HG02588 (cell line): ENCODE measurements around the gene CD1C.
"Not testable (repeated sequence)": the region's sequence is repeated elsewhere in the genome, so short reads cannot be mapped to it uniquely, and the experiment has no call there.

Experiments used
- ATAC-seq: cut with Tn5 transposase; IDR thresholded peaks from one replicate; pipeline ENCODE4 v1.9.1; 2021; ENCODE audit warnings: mild to moderate bottlenecking, moderate library complexity; ENCODE audit not compliant: unreplicated experiment

CD1C gene

DNA sequence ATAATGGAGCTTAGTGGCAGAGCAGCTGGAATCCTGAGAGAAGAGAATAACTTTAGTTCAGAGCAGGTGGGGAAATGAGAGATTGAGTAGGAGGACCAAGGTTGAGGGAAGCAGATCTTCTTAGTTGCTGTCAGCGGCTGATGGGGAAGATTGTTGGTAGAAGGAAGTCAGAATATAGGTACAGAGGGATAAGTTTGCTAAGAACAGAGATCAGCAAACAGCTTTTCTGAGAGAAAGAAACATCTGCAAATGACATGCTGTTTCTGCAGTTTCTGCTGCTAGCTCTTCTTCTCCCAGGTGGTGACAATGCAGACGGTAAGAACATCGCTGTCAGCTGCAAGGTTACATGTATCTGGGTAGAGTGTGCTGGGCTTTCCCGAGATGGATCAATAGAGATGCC is at the start of gene CD1C:
Gene CD1C, plus strand, starts transcription at position 113 of the 400 bp plus-strand sequence. Its CDS starts 142 bp downstream, at position 255.
- ATAC-seq: no peak

DNA sequence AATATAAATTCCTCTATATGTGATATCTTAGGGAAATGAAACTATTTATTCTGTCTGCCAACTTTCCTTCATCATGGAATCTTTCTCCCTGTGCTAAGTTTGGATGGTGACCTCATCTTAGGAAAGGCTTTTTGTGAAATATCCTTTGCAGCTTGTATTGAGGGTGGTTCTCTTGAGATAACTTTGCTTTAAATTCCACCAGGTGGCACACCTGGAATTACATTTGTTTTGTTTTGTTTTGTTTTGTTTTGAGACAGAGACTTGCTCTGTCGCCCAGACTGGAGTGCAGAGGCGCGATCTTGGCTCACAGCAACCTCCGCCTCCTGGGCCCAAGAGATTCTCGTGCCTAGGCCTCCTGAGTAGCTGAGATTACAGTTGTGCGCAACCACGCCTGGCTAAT is 43.1 kb upstream of the CD1C start:
- ATAC-seq: no peak

DNA sequence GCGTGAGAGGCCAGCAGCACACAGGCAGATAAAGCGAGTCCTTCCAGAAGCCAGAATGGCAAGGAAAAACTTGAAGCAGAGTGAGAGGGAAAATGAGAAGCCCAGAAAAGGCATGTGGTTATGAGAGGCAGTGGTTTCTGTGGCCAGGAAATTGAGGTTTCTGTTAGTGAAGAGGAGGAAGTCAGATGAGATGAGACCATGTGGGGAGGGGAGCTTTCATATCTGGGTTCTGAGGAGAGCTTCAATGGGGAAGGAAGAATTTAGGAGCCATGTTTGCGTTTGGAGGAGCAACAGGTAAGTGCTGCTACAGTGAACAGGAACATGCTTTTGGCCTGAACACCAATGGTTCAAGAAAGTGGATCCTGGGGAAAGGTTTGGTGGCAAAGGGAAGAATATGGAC is 41.6 kb upstream of the CD1C start:
- ATAC-seq: no peak

DNA sequence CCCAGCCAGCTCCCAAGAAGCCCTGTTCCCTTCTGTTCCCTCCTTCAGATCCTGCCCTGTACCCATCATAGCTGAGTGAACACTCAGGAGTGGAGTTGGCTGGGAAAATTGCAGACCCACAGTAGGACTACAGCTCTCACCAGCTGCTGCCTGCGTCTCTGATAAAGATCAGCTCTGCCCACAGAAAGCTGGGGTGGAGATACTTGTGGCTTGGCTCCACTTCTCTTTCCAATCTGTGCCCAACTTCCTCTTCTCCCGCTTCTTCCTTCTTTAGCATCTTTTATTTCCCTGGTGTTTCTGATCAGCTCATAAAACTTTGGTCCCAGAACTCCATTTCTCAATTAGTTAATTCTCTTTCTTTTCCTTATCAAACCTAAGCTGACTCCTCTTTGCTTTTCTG is 41.0 kb upstream of the CD1C start:
- ATAC-seq: no peak

DNA sequence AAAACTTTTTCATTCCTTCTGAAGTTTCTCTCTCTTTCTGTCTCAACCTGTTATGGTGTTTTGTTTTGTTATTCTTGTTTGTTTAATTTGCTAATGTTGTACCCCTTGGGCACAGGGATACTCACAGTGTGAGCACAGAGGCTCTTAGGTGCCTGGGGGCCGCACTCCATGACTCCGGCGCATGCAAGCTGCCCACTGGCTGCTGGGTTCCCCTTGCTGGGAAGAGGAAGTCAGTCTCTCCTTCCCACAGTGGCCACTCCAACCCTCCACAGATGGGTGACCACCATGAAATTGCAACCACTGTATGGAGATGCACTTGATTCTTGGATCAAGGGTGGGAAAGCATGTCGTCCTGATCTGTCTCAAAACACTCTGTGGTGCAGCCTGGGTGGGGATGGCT is 40.1 kb upstream of the CD1C start:
- ATAC-seq: no peak

DNA sequence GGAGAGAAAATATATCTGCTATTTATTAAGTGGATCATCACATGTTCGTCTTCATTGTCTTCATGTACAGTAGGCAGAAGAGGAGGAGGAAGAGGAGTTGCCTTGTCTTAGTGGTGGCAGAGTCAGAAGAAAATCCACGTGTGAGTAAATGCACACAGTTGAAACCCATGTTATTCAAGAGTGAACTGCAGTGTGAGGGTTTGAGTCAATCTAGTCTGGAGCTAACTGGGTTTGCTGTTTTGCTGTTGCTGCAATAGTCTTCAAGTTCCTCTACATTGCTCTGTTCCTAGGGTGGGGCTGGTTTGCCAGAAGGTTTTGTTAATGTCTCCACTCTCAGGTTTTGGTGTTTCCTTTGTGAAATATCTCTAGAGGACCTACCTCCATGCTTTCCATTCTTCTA is 38.6 kb upstream of the CD1C start:
- ATAC-seq: no peak

DNA sequence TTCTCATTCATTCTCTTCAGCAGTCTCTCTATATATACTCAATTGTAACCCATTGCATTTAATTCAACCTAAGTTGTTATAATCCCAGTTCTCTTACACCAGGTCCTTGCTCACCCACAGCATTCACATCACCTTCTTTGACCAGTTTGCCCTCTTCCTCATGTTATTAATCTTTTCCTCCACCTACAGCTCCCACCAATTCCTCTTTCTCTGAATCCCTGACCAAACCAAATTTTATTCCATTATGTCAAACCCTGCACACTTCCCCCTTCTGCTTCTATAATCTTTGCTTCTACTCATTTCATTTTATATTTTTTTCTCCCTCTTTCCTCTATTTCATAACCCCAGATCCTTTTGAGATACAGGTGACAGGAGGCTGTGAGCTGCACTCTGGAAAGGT is 34.1 kb upstream of the CD1C start:
- no peak for ATAC-seq

DNA sequence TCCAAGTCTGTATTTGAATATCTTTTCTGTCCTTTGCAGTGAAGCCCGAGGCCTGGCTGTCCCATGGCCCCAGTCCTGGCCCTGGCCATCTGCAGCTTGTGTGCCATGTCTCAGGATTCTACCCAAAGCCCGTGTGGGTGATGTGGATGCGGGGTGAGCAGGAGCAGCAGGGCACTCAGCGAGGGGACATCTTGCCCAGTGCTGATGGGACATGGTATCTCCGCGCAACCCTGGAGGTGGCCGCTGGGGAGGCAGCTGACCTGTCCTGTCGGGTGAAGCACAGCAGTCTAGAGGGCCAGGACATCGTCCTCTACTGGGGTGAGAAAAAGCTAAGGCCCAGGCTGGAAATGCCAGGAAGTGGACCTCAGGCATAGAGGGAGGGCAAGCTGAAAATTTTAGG is 33.0 kb upstream of the CD1C start:
- ATAC-seq: not testable (repeated sequence)

DNA sequence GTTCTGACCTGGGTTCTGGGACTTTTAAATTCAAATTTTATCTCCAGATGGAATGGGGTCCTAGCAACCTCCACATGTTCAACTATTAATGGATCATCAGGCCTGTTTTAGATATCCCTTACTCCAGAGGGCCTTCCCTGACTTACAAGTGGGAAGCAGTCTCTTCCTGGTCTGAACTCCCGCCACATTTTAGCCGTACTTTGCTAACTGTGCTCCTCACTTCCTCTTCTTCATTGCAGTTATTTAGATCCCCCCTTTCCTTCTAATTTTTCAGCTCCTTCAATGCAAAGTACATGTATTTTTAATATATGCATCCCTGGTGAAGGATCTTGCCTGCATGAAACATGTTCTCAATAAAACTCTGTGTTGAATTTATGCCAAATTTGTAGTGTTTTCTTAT is 31.8 kb upstream of the CD1C start:
- ATAC-seq: no peak

DNA sequence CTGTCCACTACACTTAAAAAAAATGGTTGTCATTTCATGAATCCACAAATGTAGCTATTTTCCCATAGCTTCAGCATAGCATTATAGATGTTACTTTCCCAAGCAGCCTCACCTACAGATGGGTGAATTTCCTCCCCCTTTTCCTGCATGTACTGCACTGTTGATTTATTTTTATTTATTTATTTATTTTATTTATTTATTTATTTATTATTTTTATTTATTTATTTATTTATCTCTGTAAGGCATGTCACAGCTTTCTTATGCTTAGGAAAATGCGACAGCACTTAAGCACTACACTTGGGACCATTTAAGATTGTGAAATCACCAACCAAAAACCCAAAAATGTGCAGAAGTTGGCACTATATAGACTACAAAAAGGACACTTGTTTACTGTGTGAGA is 30.6 kb upstream of the CD1C start:
- ATAC-seq: no peak

DNA sequence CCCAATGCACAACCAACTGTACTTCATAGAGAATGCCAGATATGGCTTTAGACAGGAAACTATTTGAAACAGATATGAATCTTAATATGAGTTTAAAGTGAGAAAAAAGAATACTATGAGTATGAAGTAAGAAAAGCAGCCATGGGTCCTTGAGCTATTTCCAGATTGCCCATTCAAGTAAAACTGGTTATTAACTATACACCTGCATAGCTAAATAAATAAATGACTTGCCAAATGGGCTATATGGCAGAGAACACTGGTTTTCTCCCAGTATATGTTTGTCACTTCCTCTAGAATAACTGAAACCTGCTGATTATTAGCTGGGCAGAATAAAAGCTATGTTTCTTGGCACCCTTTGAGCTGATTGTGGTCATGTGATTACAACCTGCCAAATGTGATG is 17.0 kb upstream of the CD1C start:
- no peak for ATAC-seq

DNA sequence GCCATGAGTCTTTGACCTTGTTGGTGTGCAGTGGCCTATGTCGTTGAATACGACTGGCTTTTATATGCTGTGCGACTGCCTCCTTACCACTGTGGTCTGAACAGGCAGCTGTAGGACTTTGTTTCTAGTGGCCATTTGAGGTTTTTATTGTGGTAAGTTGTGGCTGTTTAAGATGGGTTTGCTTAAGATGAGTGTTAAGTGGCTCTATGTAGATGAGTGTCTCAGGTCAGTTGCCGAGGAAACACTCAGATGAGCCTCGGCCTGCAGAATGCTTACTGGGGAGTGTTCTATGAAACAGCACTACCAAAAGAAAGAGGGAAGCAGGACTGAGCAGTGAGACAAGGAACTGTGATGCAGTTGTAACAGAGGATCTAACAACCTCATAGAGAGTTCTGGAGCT is 14.9 kb upstream of the CD1C start:
- ATAC-seq: no peak

DNA sequence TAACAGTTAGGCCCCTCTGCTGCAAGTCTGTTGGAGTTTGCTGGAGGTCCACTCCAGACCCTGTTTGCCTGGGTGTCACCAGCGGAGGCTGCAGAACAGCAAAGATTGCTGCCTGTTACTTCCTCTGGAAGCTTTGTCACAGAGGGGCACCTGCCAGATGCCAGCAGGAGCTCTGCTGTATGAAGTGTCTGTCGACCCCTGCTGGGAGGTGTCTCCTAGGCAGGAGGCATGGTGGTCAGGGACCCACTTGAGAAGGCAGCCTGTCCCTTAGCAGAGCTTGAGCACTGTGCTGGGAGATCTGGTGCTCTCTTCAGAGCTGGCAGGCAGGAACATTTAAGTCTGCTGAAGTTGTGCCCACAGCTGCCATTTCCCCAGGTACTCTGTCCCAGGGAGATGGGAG is 7.3 kb upstream of the CD1C start:
- not testable (repeated sequence) for ATAC-seq

DNA sequence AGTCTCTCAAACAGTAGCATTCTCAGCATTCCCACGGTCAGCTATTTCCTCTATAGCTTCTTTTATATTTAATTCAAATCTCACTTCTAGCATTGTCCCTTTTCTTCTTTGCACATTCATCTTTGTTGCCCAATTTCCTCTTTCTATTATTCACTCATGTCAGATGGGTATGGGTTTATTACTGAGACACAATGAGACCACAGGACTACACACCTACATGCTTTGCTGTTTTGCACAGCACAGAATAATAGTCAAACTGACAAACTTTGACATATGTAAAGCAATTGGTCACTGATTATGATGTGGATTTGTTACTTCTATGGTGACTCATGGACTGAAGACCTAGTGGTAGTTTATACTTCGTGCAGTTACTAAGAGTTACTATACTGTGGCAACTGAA is 5.8 kb upstream of the CD1C start:
- ATAC-seq: no peak

DNA sequence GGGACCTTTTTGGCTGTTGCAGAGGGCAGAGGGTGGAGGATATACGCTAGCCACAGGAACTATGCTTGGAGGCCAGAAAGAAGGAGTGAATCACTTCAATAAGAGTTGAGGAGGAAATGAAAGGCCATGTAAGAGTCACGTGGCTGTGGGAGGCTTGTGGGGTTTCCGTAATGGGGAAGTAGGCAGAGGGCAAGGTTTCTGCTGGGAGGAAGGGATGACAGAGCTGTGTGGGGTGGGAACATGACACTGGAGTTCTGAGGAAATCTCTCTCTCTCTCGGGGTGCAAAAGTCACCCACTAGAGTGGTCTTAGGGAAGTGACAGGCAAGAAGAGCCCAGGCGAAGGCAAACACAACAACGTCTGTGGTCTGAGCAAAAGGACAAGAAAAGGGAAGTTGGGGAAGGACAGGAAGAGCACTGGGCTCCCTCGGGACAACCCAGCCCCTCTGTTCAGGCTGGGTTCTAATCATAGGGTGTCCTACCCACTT is 3.9 kb upstream of the CD1C start:
- peak; percentile 53 for ATAC-seq

DNA sequence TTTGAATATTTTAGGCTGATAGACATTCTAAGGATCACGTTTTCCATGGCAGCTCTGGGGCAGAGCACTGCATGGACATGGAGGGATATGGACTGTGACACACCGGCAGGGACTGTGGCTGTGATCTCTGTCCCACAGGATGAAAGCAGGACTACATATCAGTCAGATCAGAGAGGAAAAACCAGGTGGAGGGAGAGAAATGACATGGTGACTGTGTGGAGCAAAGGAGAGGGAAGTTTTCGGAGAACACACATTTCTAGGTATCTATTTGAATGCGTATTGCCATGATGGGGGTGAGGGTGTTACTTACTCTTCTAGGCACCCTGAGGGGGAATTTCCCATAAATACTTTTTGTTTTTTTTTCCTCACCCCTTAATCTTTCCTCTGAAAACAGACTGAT is 3.2 kb upstream of the CD1C start:
- no peak for ATAC-seq

DNA sequence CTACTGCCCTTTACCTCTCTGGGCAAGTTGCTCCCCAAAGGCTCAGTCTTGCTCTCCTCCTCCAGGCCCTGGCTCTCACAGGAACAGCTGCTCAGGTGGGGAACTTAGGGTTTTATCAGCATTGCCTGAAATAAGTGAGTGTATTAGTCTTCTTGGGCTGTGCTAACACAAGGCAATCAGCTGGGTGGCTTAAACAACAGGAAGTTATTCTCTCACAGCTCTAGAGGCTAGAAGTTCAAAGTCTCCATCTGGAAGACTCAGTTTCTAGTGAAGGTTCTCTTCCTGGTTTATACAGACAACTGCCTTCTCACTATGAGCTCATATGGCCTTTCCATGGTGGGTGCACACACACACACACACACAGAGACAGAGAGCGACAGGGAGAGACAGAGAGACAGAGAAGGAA is 2.8 kb upstream of the CD1C start:
- ATAC-seq: no peak

DNA sequence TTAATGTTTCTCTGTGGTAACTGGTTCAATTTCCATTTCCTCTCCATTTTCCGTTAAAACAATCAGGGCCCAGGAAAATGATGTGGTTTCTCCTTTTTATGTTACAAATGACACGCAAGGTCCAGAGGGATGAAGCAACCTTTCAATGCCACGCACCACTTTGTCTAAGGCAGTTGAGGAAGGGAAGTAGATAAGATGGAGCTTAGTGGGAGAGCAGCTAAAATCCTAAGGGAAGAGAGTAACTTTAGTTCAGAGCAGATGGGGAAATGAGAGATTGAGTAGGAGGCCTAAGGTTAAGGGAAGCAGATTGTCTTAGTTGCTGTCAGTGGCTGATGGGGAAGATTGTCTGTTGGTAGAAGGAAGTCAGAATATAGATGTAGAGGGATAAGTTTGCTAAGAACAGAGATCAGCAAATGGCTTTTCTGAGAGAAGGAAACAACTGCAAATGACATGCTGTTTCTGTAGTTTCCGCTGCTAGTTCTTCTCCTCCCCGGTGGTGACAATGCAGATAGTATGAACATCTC is 660 bp downstream of the CD1C start:
- ATAC-seq: no peak

DNA sequence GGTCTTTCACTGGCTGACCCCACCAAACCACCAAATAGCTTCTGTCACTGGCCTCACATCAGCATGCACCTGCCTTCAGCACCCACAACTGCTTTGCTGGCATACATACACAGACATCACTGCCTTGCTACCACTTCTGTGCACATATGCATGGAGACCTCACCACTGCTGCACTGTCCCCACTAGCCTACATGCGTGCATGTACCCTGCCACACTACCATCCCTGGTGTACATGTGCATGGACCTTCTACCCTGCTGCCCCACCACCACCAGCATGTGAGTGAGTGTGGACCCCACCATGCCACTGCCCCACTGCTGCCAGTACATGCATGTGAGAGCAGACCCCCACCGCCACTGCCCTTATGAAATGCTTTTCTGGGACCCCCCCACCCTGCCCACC is 6.1 kb downstream of the CD1C start:
- ATAC-seq: no peak

DNA sequence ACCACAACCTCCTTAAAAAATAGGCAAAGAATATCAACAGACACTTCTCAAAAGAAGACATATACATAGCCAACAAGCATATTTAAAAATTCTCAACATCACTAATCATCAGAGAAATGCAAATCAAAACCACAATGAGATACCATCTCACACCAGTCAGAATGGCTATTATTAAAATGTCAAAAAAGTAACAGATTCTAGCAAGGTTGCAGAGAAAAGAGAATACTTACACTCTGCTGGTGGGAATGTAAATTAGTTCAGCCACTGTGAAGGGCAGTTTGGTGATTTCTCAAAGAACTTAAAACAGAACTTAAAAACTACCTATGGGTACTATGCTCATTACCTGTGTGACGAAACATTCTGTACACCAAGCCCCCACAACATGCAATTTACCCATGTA is 20.9 kb downstream of the CD1C start:
- ATAC-seq: no peak

DNA sequence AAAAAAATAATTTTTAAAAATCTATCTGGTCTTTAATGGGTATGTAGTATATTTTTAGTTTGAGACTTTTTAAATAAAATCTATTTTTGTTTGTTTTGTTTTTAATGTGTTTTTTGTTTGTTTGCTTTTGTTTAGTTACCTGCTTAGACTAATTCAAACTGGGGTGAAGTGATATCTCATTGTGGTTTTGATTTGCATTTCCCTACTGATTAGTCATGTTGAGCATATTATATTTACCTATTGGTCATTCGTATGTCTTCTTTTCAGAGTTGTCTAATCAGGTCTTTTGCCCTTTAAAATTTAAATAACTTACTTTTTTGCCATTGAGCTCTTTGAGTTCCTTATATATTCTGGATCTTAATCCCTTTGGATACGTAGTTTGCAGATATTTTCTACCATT is 21.3 kb downstream of the CD1C start:
- ATAC-seq: no peak

DNA sequence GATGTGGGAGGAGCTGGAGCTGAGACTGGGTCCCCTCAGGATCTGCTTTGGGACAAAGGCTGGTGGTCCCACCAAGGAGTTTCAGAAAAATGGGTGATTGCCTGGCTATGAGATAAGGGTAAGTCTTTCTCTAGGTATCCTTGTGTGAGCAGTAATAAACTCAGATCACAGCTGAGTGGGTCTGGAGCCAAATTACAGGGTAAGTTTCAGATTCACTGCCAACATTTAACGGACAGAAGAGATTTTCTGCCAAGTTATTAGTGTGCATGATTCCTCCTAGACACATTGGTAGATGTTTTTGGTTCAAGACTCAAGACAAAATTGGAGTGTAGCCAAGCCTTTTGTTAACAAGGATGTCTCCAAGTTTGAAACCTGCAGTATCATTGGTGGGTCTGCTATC is 34.1 kb downstream of the CD1C start:
- no peak for ATAC-seq

DNA sequence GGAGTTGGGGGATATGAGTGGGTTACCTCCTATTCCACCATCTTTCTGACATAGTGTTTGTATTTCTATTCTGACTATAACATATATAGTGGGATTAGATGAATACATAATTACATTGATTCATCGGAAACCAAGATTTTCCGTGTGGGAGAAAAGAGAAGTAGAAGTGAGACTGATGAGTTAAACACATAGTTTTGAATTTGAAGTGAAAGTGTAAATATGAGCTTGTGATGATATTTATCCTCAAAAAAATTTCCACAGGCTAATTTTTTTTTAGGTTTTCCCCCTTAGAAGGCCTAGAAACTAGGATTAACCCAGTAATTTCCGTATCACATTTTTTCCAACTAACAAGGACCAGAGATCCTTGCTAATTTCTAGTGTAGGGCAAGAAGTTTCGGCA is 34.7 kb downstream of the CD1C start:
- no peak for ATAC-seq

DNA sequence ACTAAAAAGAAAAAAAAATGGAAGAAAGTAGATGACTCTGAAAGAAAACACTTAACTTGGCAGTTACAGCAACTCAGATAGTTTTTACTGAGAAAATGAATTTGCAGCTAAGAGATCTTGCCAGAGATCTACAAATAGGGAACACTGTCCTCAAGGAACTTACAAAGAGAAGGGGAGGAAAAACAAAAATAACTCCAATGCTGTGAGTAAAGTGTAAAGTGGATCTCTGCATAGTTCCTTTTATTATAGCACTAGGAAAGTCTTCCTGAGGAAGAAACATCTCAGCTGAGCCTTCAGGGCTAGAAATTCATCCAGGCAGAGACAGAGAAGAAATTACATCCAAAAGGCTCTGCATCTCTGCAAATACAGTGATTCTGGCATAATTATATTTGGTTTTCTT is 37.8 kb downstream of the CD1C start:
- ATAC-seq: no peak
